OCI-M2 (cell line): ENCODE data around the gene FARS2.

Experiments used
- DNase-seq: peaks from one replicate; lab custom pipeline; 2025; ENCODE audit not compliant: unreplicated experiment; lab: John Stamatoyannopoulos, UW

FARS2 gene

DNA sequence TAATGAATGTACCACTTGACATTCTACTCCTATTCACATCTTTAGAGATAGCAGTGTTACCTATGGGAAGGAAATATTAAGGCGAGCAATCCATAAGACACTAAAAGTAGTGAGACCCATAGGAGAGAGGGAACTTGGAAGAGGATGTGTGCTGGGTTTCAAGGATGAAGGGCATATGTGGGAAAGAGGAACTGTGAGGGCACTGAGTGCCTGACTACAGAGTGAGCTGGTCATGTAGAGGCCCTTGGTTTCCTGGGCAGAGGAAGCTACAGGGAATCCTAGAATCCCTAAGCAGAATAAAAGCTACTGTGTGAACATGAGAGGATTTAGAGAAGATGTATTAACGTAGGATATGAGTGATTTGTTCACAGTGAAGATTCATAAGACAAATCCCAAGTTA, 262.8 kb downstream of the FARS2 start:
- DNase-seq: no peak

DNA sequence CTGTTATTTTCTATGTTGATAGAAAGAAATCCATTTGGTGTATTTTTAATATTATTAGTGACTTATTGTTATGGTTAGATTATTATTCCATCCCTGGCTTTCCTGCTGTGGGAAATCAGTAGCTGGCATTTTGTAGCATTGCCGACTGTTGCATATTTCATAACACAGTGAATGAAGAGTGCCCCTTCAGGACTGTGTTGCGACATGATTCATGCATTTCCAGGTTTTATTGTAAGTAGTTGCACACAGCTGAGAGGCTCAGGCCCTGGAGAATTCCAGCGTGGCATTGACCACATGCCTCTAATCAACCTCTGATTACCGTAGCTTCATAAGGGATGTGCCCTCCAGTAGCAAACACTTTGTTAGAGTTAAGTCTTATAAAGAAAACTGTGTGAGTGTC, 263.9 kb downstream of the FARS2 start:
- no peak for DNase-seq

DNA sequence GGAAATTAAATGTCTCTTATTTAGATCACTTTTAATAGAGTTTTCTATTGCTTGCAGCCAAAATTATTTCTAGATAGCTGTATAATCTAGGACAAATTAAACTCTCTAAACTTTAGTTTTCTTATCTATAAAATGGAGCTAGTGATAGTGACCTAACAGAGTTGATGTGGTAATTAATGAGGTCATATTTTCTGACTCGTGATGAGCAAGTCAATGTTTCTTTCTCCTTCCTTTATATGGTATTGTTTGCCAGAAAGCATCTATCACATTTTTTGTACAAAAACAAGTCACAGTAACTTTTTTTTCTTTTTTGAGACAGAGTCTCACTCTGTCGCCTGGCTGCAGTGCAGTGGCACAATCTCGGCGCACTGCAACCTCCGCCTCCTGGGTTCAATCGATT, 267.7 kb downstream of the FARS2 start:
- DNase-seq: no peak

DNA sequence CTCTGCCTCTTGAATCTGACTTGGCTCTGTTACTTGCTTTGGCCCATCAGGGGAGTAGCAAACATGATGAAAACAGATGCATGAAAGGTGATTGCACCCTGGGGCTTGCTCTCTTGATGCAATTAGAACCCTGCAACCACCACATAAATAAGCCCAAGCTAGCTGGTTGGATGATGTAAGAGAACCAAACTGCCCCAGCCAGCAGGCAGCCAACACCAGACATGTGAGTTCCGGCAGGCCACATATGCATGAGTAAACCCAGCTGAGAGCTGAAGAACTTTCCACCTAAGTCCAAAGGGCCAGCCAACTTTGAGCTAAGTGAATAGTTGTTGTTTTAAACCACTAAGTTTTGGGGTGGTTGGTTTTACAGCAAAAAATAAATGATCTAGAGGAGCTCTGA, 268.4 kb downstream of the FARS2 start:
- no peak for DNase-seq

DNA sequence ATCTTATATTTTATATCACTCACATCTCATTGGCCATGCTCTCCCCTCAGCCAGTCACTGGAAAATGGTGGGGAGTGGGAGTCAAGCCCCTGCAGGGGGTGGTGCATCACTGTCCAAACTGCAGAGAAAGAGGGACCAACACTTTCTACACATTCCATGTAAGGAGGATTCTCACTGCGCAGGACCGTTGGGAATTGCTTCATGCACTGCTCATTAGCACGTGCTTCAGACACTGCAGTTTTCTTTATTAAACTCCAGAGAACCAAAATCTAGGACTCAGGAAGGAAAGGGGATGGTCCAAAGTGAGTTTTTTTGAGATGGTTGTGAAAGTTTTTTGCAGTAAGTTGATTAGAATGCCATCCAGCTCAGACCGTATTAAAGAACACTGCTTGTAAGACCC, 269.8 kb downstream of the FARS2 start:
- no peak for DNase-seq

DNA sequence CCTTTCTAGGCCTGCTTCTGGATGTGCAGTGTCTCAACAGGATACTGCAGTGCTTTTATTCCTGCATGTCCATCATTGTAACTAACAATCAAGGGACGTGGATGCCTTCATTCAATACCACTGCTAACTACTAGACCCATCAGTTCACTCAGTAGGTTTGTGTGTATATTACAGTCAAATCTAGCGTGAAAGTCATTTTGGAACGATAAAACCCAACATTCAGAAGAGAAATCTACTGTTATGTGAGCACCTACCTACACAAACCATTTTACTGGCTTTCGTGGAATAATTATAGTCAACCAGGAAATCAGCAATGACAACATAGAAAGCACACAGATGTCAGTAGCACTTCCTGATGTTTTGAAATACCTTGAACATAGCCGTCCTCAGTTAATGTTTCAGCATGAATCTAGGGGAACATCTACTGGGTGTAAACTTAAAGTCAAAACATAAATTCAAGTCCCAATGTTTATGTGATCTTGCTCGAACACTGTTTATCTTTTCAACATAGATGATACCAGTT, 270.6 kb downstream of the FARS2 start:
- no peak for DNase-seq

DNA sequence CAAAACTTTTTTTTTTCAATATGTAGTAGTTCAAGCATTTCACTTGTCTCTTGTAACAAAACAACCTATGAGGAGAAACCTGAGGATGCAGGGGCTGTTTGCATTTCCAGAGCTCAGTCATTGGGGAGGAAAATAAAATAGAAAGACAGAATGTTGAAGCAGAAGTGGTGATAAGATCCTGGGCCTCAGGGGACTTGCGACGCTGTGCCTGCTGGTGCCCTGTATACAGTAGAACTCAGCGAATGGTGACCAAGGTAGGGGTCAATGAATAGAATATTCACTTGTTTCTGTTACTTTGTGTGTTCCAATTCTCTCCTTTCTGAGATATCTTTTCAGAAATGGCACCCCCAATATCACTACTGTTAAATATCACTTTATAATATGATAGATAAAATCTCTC, 271.6 kb downstream of the FARS2 start:
- no peak for DNase-seq

DNA sequence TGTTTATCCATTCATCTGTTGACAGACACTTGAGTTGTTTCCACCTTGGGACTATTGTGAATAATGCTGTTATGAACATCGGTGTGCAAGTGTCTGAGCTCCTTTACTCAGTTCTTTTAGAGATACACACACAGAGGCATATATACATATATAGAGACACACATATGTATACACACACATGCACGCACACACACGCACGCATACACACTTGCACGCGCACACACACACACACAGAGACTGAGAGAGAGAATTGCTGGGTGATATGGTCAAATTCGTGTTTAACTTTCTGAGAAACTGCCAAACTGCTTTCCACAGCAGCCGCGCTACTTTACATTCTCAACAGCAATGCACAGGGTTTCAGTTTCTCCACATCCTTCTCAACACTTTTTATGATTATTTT, 273.3 kb downstream of the FARS2 start:
- DNase-seq: no peak

DNA sequence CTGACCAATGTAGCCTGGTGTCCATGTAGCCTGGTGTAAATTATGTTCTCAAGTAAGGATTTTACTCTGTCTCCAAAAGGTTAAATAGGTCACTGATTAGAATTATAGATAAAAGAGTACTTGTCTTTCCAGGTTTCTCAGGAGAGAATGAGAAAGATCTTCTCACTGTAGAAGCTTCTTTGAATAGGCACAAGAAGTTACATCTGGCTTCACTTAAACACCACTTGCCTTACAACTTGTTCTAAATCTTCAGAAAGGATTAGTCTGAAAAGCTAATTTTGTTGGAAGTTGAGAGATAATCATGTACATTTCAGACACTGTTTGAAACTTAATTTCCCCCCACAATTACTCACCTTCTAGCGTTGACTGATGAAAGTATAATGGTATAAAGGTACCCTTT, 275.3 kb downstream of the FARS2 start:
- no peak for DNase-seq

DNA sequence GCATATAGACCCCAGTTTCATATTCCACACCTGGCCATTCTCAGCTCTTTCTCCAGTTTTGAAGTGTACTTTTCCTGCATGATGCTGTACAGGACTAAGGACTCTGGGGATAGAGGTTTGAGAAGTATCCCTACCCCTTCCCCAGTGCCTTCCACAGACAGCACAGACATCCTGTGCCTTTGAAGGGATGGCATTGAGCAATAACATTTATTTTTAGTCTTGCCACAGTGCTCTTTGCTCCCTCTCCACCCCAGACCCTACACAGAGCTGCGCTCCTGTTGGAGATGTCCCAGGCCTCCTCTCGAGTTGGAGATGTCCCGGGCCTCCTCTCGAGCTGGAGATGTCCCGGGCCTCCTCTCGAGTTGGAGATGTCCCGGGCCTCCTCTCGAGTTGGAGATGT, 275.8 kb downstream of the FARS2 start:
- no peak for DNase-seq

DNA sequence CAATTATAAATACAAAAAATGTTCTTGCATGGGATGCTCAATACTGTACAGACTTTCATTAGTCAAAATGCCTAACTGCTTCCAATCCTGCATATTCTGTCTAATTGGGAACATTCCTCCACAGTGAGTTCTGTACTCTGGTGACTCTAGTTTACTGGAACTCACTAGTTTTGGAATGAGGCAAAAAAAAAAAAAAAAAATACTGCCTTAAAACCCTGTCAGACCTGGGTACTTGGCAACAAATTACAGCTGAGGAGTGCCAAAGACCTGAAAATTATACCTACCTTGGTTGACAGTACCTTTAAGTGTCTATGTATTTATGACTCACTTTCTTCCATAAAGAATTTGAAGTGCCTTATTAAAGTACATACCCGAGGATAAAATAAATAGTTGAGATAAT, 276.7 kb downstream of the FARS2 start:
- no peak for DNase-seq

DNA sequence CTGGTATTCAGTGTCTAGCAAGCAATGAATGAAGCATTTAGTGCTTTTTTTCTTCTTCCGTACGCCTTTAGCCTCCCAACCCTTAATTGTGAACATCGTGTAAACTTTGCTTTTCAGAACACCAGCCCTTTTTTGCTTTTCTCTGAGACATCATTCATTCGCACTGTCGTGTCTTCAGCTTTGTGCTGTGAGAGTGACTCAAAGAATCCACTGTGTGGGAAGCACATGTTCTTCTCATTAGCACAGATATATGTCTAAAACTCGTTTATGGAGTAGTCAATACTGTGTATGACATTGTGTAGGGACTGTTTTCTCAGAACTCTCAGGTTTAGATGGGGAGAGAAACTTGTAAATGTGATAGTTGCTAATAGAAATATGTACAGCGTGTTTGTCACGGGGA, 279.1 kb downstream of the FARS2 start:
- no peak for DNase-seq

DNA sequence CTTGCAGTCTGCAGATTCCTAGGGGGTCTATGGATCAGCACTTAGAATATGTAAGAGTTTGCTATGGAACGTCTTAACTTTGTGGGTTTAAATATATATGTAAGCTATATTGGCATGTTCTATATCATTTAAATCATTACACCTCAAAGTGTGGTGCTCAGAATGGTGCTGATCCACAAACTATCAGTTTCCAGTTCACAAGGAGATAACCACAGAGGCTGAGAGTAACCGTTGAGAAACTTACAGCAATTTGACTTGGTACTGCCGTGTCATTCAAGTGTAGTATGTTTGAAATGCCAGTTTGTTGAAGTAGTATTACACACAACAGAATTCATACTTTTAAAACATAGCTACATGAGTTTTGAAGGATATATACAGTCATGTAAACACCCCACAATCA, 279.7 kb downstream of the FARS2 start:
- no peak for DNase-seq

DNA sequence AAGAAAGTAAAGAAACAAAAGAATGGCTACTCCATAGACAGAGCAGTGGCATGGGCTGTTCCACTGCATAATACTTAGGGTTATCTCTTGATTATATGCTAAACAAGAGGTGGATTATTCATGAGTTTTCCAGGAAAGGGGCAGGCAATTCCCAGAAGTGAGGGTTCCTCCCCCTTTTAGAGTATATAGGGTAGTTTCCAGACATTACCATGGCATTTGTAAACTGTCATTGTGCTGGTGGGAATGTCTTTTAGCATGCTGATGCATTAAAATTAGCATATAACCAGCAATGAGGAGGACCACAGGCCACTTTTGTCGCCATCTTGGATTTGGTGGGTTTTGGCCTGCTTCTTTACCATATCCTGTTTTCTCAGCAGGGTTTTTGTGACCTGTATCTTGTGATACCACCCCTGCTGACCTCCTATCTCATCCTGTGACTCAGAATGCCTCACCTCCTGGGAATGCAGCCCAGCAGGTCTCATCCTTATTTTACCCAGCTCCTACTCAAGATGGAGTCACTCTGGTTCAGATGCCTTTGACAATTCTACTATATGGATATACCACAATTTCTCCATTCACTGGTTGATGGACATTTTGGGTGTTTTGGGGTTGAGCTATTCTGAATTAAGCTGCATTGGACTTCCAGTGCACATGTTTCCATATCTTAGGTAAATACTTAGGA, 280.6 kb downstream of the FARS2 start:
- DNase-seq: no peak

DNA sequence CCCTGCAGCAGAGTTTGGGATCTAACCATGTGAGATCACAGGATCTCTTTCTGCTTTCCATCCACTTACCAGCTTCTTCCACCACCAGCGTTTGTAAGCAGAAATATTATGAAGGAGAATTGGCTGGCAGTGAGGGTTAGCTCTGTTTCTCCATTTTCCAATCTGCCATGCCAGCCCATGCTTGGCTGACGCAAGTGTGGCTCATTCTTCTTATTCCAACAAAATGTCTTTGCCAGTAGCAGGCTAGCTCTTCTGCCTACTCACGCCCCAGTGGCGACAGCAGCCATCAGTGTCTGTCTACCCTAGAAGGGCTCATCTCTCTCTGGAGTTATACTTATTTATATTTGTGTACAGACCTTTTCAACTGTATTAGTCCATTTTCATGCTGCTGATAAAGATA, 286.2 kb downstream of the FARS2 start:
- no peak for DNase-seq

DNA sequence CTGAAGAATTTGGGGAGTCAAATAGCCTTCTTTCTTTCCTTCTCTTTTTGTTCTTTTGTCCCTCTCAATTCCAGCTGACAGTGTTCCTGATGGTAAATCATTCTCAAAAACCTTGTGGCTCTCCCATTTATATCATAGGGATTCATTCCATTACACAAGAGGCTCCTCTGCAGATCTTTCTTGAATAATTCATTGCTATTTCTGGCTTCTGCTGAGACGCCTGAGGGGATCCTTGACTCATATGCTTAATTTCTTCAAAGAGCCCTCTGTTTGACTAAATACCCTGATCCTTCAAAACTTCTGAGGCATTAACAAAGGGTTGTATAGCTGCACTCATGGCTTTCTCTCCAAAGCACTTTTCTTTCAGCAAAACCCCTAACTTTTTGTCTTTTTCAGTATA, 289.3 kb downstream of the FARS2 start:
- no peak for DNase-seq

DNA sequence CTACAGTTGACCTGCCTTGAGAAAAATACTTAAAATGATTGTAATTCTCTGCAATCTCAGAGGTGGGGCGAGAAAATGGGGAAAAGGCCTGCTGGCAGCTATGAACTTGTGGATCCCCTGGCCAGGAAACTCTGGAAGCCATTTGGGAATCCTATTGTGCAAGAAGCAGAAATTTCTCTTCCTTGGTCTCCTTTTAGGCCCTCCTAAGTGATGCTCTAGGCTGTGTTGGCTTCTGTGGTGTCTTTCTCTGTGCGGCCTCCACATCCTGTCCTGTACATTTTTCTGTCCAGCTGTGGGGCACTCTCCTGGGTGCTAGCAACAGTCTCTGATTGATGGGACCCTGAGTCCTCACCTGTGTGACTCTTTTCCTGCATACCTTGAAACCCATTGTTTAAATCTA, 290.9 kb downstream of the FARS2 start:
- no peak for DNase-seq

DNA sequence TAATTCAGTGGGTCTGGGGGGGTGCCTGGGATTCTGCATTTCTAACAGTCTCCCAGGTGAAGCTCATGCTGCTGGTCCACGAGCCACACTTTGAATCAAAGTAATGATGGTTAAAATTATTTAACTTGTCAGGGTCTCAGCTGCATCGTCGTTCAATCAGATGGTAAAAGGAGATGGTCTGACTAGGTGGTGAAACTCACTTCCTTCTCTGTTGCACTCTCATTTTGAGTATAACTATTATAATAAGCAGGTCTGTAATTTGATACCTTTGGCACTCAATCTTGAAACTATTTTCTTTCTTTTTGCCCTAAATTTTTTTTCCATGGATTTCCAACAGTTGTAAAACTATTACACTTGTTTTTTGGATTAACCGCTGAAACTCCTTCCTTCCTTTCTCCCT, 292.5 kb downstream of the FARS2 start:
- DNase-seq: no peak

DNA sequence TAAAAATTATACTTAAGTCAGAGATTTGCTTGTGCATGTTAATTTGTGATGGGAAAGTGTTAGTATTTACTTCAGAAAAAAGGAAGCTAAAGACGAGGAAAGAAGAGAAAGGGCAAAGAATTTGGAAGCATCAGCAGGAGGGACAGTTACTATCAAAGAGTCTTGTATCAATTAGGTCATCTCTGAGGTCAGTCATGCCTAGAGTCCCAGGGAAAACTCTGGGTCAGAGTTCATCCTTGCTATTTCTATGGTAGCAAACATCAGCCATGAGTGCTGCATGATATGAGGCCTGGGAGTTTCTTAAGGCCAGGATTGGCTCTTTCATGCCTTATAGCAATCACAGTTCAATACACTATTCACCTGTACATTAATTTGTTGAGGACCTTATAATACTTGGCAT, 292.9 kb downstream of the FARS2 start:
- no peak for DNase-seq

DNA sequence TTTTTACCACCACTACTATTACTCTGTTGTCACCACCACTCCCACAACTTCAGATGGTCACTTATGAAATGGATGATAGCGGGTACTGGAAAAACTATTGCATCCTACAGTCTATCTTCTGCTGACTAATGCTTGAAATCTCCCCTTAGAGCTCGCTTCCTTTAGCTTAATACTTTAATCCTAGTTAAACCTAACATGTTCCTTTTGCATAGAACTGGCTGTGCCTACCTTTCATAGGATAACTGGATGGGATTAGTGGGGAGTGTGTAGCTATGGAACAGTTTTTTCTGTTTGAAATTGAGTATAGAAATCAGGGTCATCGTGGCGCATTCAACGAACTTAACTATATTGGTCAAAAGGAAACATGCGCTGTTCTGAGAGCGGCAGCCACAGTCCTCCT, 294.7 kb downstream of the FARS2 start:
- DNase-seq: no peak

DNA sequence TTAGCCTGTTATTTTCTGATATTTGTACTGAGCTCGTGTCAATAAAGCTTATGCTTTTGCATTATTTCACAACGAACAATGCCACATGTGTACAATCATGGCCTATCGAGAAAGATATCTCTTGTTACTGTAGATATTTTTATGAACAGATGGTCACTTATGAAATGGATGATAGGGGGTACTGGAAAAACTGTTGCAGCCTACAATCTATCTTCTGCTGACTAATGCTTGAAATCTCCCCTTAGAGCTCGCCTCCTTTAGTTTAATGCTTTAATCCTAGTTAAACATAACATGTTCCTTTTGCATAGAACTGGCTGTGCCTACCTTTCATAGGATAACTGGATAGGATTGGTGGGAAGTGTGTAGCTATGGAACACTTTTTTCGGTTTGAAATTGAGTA, 296.2 kb downstream of the FARS2 start:
- no peak for DNase-seq

DNA sequence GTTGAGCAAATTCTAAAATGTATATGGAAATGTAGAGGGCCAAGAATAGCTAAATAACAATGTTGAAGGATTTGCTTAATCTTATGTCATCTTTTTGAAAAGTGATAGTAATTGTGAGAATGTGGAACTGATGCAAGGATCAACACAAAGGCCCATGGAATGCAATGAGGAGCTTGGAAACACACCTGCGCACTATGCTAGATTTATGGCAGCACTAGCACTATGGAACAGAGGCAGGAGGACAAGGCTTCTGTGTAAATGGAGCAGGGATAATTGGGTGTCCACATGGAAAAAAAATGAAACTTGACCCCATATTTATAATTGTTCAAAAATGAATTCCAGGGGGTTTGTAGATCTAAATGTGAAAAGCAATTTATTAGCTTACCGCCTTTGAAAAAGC, 298.3 kb downstream of the FARS2 start:
- no peak for DNase-seq

DNA sequence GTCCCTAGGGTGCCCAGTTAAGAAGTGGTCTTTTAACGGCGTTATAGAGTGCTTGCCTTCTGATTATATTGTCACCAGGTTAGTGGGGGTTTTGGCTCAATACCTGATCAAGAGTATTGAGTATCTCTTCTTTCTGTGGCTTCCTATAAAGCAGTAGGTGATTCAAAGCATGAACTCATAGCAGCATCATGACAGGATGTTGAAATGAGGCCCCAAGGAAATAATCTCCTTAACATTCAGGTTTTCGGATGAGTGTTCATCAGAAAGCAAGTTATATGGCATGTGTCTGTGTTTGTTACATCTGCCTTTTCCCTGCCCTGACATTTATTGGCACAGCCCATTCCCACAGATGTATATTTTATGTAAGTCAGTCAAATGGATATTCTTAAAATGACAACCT, 301.0 kb downstream of the FARS2 start:
- DNase-seq: no peak

DNA sequence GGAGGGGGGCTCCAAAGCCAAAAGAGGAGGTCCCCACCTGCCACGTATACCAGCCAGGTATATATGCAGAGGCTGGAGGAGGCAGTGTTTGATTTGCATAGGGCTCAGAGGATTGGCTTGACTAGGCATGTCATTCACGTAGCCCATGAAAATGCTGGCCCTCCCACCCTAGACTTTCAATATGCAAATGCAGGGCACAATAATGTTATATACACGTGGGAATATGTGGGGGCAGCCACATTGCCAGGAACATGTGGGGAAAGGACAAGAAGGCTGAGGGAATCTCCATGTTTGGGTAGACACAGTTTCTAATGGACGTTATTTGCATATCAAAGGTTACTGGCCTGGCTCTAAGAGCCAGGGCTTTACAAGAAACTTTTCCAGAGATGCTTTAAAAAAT, 301.8 kb downstream of the FARS2 start:
- no peak for DNase-seq
